ENCODE measurements around the gene KIF3A.

KIF3A gene

DNA sequence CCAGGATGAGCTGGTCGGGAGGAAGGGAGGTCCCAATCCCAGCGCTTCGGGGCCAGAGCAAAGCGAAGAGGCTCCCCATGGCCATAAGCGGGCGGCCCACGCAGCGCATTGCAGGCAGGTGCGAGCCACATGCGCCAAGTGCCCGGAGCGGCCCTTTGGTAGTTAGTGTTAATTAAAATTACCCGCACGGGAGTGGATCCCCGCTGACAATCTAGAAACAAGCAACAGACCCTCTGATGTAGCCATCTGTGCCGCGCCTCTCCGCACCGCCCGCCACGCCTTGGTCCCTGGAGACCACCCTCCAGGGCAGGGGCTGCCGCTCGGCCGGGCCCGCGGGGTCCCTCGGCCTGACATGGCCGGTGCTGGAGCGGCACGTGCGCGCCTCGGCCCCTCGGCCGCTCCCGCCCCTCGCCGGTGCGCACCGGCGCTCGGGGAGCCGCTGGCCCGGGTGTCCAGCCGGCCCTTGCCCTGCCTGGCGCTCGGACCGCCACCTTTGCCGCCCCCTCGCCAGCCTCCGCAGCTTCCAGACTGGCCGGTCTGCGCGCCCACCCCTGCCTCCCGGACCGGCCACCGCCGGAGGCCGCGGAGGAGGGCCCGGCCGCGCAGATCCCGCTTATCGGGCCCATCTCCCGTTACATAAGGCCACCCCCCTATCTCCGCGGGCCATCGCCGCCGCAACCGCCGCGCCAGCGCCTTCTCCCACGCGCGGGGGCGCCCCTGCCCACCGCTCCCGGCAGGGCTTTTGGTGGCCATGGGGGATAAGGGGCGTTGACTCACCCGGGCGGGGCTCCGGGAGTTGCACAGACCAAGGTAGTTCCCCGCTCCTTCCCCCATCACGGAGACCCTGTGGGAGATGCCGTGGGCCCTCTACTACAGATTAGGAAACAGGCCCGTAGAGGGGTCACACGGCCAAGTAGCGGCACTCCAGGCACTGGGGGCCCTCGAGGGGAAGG, 81.2 kb downstream of the KIF3A start:
- peak; percentile 28 for FAIRE-seq

DNA sequence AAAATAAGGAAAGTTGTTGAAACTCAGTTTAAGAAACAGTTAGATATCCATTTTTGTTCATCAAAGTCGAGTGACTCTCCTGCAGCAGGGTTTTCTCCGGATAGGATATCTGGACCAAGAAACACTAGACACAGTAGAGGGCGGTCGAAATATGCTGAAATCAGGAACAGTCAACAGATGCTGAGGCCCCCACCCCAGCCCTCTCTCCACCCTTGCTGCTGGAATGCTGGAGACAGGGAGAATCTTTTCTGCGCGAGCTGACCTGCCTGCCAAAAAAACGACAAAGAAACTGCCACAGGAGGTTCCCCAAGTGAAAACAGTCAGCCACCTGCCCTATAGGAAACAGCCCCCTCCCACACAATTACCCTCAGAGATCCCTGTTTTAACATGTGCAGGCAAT, 83.6 kb downstream of the KIF3A start:
- TF ChIP-seq PAX5 (IDR thresholded peaks at IDR 0.05; ENCODE audit: insufficient read depth, low read length, severe bottlenecking), result no peak
- TF ChIP-seq SPI1 (IDR thresholded peaks at IDR 0.05; ENCODE audit: low read depth, low read length), result no peak
- TF ChIP-seq POLR2A (IDR thresholded peaks at IDR 0.05; ENCODE audit: low read depth, low read length), result no peak
- no peak for TF ChIP-seq TAF1 (IDR thresholded peaks at IDR 0.05; ENCODE audit: low read depth, low read length)
- no peak for TF ChIP-seq POLR2AphosphoS5 (IDR thresholded peaks at IDR 0.05; ENCODE audit: low read depth, low read length)
- TF ChIP-seq POU2F2 (IDR thresholded peaks at IDR 0.05; ENCODE audit: low read depth, low read length), result no peak
- no peak for DNase-seq (ENCODE audit: insufficient read length, low spot score)
- no peak for FAIRE-seq

More for the DNA sequence above, 81.2 kb downstream of the KIF3A start:
- DNase-seq (ENCODE audit: insufficient read length, low spot score), result no peak
- TF ChIP-seq TAF1 (IDR thresholded peaks at IDR 0.05; ENCODE audit: low read depth, low read length) (no peak), POU2F2 (IDR thresholded peaks at IDR 0.05; ENCODE audit: low read depth, low read length) (no peak), POLR2A (IDR thresholded peaks at IDR 0.05; ENCODE audit: low read depth, low read length) (no peak), POLR2AphosphoS5 (IDR thresholded peaks at IDR 0.05; ENCODE audit: low read depth, low read length) (no peak), SPI1 (IDR thresholded peaks at IDR 0.05; ENCODE audit: low read depth, low read length) (no peak), PAX5 (IDR thresholded peaks at IDR 0.05; ENCODE audit: insufficient read depth, low read length, severe bottlenecking) (no peak)

DNA sequence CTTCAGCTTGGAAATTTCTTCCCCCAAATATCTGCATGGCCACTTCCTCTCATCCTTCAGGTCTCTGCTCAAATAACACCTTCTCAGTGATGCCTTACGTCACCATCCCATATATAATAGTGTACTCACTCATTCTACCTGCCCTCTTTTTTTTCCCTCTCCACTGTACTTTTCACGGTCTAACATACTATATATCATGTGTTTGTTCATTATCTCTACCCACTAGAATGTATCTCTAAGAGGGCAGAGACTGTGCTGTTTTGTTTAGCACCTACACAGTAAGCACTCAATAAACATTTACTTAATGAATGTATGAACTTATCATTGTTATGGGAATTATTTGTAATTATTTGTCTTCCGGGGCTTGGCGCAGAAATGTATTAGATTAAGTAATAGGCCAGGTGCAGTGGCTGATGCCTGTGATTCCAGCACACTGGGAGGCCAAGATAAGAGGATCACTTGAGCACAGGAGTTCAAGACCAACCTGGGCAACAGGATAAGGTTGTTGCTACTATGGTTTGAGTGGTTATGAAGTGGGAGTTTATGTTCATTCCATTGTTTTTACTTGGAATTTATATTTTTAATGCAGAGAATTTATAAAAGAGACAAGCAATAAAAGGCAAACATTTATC, 85.4 kb downstream of the KIF3A start:
- TF ChIP-seq TAF1 (IDR thresholded peaks at IDR 0.05; ENCODE audit: low read depth, low read length) (no peak), POU2F2 (IDR thresholded peaks at IDR 0.05; ENCODE audit: low read depth, low read length) (no peak), POLR2AphosphoS5 (IDR thresholded peaks at IDR 0.05; ENCODE audit: low read depth, low read length) (no peak), POLR2A (IDR thresholded peaks at IDR 0.05; ENCODE audit: low read depth, low read length) (no peak), PAX5 (IDR thresholded peaks at IDR 0.05; ENCODE audit: insufficient read depth, low read length, severe bottlenecking) (no peak), SPI1 (IDR thresholded peaks at IDR 0.05; ENCODE audit: low read depth, low read length) (no peak)
- FAIRE-seq (peak; percentile 28), DNase-seq (ENCODE audit: insufficient read length, low spot score) (no peak)

DNA sequence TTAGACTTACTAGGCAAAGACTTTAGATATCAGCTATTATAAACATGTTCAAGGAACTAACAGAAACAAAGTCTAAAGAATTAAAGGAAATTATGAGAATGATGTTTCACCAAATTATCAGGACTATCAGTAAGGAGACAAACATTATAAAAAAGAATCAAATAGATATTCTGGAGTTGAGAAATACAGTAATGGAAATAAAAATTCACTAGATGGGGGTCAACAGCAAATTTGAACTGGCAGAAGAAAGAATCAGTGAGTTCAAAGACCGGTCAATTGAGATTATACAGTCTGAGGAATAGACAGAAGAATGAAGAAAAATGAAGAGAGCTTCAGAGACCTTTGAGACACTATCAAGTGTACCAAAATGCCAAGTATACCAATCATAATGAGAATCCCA, 89.0 kb downstream of the KIF3A start:
- no peak for DNase-seq (ENCODE audit: insufficient read length, low spot score)
- TF ChIP-seq POU2F2 (IDR thresholded peaks at IDR 0.05; ENCODE audit: low read depth, low read length) (no peak), PAX5 (IDR thresholded peaks at IDR 0.05; ENCODE audit: insufficient read depth, low read length, severe bottlenecking) (no peak), SPI1 (IDR thresholded peaks at IDR 0.05; ENCODE audit: low read depth, low read length) (no peak), POLR2A (IDR thresholded peaks at IDR 0.05; ENCODE audit: low read depth, low read length) (no peak)
- no peak for FAIRE-seq

DNA sequence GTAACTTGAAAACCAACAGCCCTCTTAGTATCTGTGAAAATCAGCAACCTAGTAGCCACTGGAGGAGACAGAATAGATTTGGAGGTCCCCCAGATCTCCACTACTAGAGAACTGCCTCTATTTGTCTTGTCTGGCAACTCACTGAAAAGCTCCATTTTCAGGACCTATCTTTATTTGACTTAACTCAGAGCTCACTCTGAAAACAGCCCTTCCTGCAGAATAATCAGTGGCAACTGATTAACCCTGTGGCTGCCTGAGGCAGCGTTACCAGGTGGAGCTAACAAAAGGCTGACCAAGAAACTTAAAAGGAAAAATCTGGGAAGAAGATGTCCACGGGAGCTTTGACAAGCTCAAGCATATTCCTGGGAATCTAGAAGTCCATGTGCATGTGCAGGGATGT, 89.9 kb downstream of the KIF3A start:
- DNase-seq (ENCODE audit: insufficient read length, low spot score) (no peak), FAIRE-seq (no peak)

DNA sequence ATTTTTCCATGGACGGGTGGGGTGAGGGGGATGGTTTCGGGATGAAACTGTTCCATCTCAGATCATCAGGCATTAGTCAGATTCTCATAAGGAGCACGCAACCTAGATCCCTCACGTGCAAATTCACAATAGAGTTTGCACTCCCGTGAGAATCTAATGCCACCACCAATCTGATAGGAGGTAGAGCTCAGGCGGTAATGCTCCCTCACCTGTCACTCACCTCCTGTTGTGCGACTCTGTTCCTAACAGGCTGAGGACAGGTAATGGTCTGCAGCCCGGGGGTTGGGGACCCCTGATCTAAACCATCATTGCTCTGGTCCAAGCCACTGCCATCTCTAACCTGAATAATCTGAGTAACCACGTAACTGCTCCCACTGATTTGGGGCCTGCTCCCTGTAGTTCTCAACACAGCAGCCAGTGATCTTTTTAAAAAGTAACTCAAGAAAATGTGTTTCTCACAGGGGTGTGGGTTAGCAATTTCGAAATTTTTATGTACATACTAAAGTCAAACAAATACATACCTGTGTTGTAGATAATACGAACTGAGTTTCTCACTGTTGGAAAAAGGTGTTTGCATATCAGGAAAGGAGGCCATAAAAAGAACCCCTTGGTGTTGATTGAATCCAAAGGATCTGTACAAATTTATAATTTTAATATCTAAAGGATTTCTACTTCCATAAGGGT, 90.6 kb downstream of the KIF3A start:
- TF ChIP-seq PAX5 (IDR thresholded peaks at IDR 0.05; ENCODE audit: insufficient read depth, low read length, severe bottlenecking), result no peak
- TF ChIP-seq POLR2AphosphoS5 (IDR thresholded peaks at IDR 0.05; ENCODE audit: low read depth, low read length), result no peak
- DNase-seq (ENCODE audit: insufficient read length, low spot score) (no peak), FAIRE-seq (no peak)

More for the DNA sequence above, 89.9 kb downstream of the KIF3A start:
- no peak for TF ChIP-seq POLR2A (IDR thresholded peaks at IDR 0.05; ENCODE audit: low read depth, low read length)
- no peak for TF ChIP-seq POU2F2 (IDR thresholded peaks at IDR 0.05; ENCODE audit: low read depth, low read length)
- TF ChIP-seq POLR2AphosphoS5 (IDR thresholded peaks at IDR 0.05; ENCODE audit: low read depth, low read length), result no peak
- no peak for TF ChIP-seq PAX5 (IDR thresholded peaks at IDR 0.05; ENCODE audit: insufficient read depth, low read length, severe bottlenecking)
- no peak for TF ChIP-seq SPI1 (IDR thresholded peaks at IDR 0.05; ENCODE audit: low read depth, low read length)
- TF ChIP-seq TAF1 (IDR thresholded peaks at IDR 0.05; ENCODE audit: low read depth, low read length), result no peak

DNA sequence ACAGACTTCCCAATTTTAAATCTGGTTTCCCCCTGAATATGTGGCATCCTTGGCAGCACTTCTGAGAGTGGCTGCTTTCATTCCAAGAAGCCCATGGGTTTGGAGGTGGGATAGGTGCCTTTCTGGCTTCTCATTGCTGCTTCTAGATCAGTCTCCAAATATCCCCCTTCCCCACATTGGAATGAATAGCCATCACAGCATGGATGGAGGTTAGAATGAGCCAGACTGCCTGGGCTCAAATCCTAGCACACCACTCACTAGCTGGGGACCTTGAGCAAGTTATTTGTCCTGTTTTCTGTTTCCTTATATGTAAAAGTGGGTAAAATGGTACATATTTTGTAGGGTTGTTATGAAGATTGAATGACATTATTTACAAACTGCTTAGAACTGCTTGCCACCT, 93.2 kb downstream of the KIF3A start:
- FAIRE-seq (no peak), DNase-seq (ENCODE audit: insufficient read length, low spot score) (no peak)
- TF ChIP-seq TAF1 (IDR thresholded peaks at IDR 0.05; ENCODE audit: low read depth, low read length) (no peak), POLR2A (IDR thresholded peaks at IDR 0.05; ENCODE audit: low read depth, low read length) (no peak), POLR2AphosphoS5 (IDR thresholded peaks at IDR 0.05; ENCODE audit: low read depth, low read length) (no peak), PAX5 (IDR thresholded peaks at IDR 0.05; ENCODE audit: insufficient read depth, low read length, severe bottlenecking) (no peak), POU2F2 (IDR thresholded peaks at IDR 0.05; ENCODE audit: low read depth, low read length) (no peak), SPI1 (IDR thresholded peaks at IDR 0.05; ENCODE audit: low read depth, low read length) (no peak)
